Neural cell (in vitro differentiated cells): ENCODE measurements around the gene TENT5A. TPM values are rescaled to one million over a fixed set of nuclear protein-coding genes. Genes with fewer than 3 reads are reported as not detected.

ENCODE experiments used
- H2AFZ ChIP-seq: fragments of 200-600, 300-800 bp; sonication (generic), shearing (Covaris generic); 2 replicates; pipeline ENCODE4 v1.6.0; 2014; ENCODE audit warnings: low read depth, mild to moderate bottlenecking, antibody characterized with exemption, low read length, moderate library complexity
- H3F3A ChIP-seq: fragments of 200-600 bp; shearing (Covaris generic); 2 replicates; pipeline ENCODE4 v1.6.1; 2016; ENCODE audit warnings: mild to moderate bottlenecking, moderate library complexity, mixed read lengths, antibody characterized with exemption, low read length; ENCODE audit not compliant: insufficient read depth, poor library complexity, severe bottlenecking
- H3K27ac ChIP-seq: fragments of 200-600, 300-800 bp; sonication (generic), shearing (Covaris generic); 2 replicates; pipeline ENCODE4 v1.5.1; 2014; ENCODE audit warnings: mild to moderate bottlenecking, low read length, moderate library complexity
- H3K27me3 ChIP-seq: fragments of 300-800, 200-600 bp; sonication (generic), shearing (Covaris generic); 2 replicates; pipeline ENCODE4 v1.6.0; 2014; ENCODE audit warnings: mild to moderate bottlenecking, low read depth, low read length, moderate library complexity; ENCODE audit not compliant: insufficient read depth
- H3K36me3 ChIP-seq: fragments of 300-800, 200-600 bp; sonication (generic), shearing (Covaris generic); 2 replicates; pipeline ENCODE4 v1.5.1; 2014; ENCODE audit warnings: mild to moderate bottlenecking, antibody characterized with exemption, low read length, moderate library complexity; ENCODE audit not compliant: insufficient read depth
- H3K4me2 ChIP-seq: fragments of 300-800, 200-600 bp; sonication (generic), shearing (Covaris generic); 2 replicates; pipeline ENCODE4 v1.6.0; 2014; ENCODE audit warnings: mild to moderate bottlenecking, low read length
- H3K4me3 ChIP-seq: fragments of 300-800, 200-600 bp; sonication (generic), shearing (Covaris generic); 2 replicates; pipeline ENCODE4 v1.5.1; 2014; ENCODE audit warnings: mild to moderate bottlenecking, low read length, moderate library complexity
- H3K79me2 ChIP-seq: fragments of 200-600 bp; shearing (Covaris generic); replicated peaks from 2 replicates; pipeline ENCODE4 v1.6.0; 2014; ENCODE audit warnings: mild to moderate bottlenecking, low read length, moderate library complexity; ENCODE audit not compliant: insufficient read depth
- H3K9ac ChIP-seq: fragments of 300-800, 200-600 bp; sonication (generic), shearing (Covaris generic); 2 replicates; pipeline ENCODE4 v1.6.1; 2016; ENCODE audit warnings: mild to moderate bottlenecking, low read length, mixed read lengths
- H3K9me2 ChIP-seq: fragments of 200-600 bp; shearing (Covaris generic); 2 replicates; pipeline ENCODE4 v1.6.1; 2016; ENCODE audit warnings: mild to moderate bottlenecking, low read length, mixed read lengths; ENCODE audit not compliant: insufficient read depth
- H3K9me3 ChIP-seq: fragments of 200-600, 300-800 bp; sonication (generic), shearing (Covaris generic); 2 replicates; pipeline ENCODE4 v1.6.1; 2016; ENCODE audit warnings: mild to moderate bottlenecking, mixed run types, low read length, moderate library complexity, mixed read lengths
- H4K20me1 ChIP-seq: fragments of 200-600 bp; shearing (Covaris generic); 2 replicates; pipeline ENCODE4 v1.6.1; 2016; ENCODE audit warnings: mild to moderate bottlenecking, mixed run types; ENCODE audit not compliant: insufficient read depth
- CTCF ChIP-seq: fragments of 450-650 bp; IDR thresholded peaks from 2 replicates; pipeline ENCODE4 v1.5.1; 2014; ENCODE audit warnings: antibody characterized with exemption, mild to moderate bottlenecking, moderate library complexity; ENCODE audit not compliant: poor library complexity, severe bottlenecking
- EP300 ChIP-seq: fragments of 450-650 bp; conservative IDR thresholded peaks from 2 replicates; pipeline ENCODE4 v1.6.1; 2014; ENCODE audit warnings: antibody characterized with exemption, mild to moderate bottlenecking, moderate library complexity; ENCODE audit not compliant: poor library complexity, severe bottlenecking
- MXI1 ChIP-seq: fragments of 450-650 bp; conservative IDR thresholded peaks from 2 replicates; pipeline ENCODE4 v1.6.1; 2014; ENCODE audit warnings: antibody characterized with exemption, mild to moderate bottlenecking; ENCODE audit not compliant: poor library complexity, severe bottlenecking
- POLR2AphosphoS5 ChIP-seq: IDR thresholded peaks from 2 replicates; pipeline ENCODE4 v1.6.1; 2012
- RAD21 ChIP-seq: fragments of 450-650 bp; conservative IDR thresholded peaks from 2 replicates; pipeline ENCODE4 v1.6.1; 2014; ENCODE audit warnings: antibody characterized with exemption, mild to moderate bottlenecking, moderate library complexity
- REST ChIP-seq: IDR thresholded peaks from 2 replicates; pipeline ENCODE4 v1.6.1; 2012; ENCODE audit warnings: borderline replicate concordance
- SMC3 ChIP-seq: fragments of 450-650 bp; conservative IDR thresholded peaks from 2 replicates; pipeline ENCODE4 v1.6.1; 2014; ENCODE audit warnings: antibody characterized with exemption, mild to moderate bottlenecking, moderate library complexity; ENCODE audit not compliant: poor library complexity
- TAF1 ChIP-seq: IDR thresholded peaks from 2 replicates; pipeline ENCODE4 v1.6.1; 2012; ENCODE audit warnings: low read depth
- polyA plus RNA-seq: library from polyadenylated mRNA; depleted of rRNA; stranded (reverse); fragments of >200 nt; gene quantifications from 2 replicates; pipeline ENCODE4 v1.2.3, GENCODE V29; 2014

TENT5A gene
- polyA plus RNA-seq, 1 donor from 2014 or later = 0.47 TPM

GRCh38 chr6:81800666-81801065 lies 48.2 kb upstream of the TENT5A start:
- Histone ChIP-seq H3K4me2 (no peak overlapping the region), H3K36me3 (no peaks in the 10 kb centered on the region), H3K4me3 (no peak overlapping the region), H3K9ac (no peak overlapping the region), H2AFZ (no peak overlapping the region), H3K9me2 (no peaks in the 10 kb centered on the region), H3K27ac (no peak overlapping the region), H3K79me2 (no peaks in the 10 kb centered on the region), H3K9me3 (no peaks in the 10 kb centered on the region), H3F3A (no peaks in the 10 kb centered on the region), H4K20me1 (no peaks in the 10 kb centered on the region), H3K27me3 (no peaks in the 10 kb centered on the region)
- TF ChIP-seq SMC3 = no peak

- H4K20me1 ChIP-seq = no peaks in the 10 kb centered on the region
- no peak overlapping the region for H3K4me3 ChIP-seq
- no peaks in the 10 kb centered on the region for H3K36me3 ChIP-seq
Observed at GRCh38 chr6:81799323-81799722, 46.8 kb upstream of the TENT5A start.

GRCh38 chr6:81797591-81797990 lies 45.1 kb upstream of the TENT5A start:
- no peak overlapping the region for H3K4me2 ChIP-seq
- no peak for TF ChIP-seq SMC3
- TF ChIP-seq MXI1 = no peak
- TF ChIP-seq CTCF = no peak
- no peak for TF ChIP-seq TAF1
- TF ChIP-seq REST = no peak
- no peak for TF ChIP-seq EP300
- TF ChIP-seq POLR2AphosphoS5 = no peak
- TF ChIP-seq RAD21 = no peak
- H3K9me3 ChIP-seq = no peaks in the 10 kb centered on the region
- H3K9ac ChIP-seq = no peak overlapping the region
- H3F3A ChIP-seq = no peaks in the 10 kb centered on the region
- H3K79me2 ChIP-seq = no peaks in the 10 kb centered on the region
- H3K9me2 ChIP-seq = no peaks in the 10 kb centered on the region
- no peaks in the 10 kb centered on the region for H3K36me3 ChIP-seq
- no peak overlapping the region for H2AFZ ChIP-seq
- no peak overlapping the region for H3K27ac ChIP-seq
- H3K27me3 ChIP-seq = no peaks in the 10 kb centered on the region
- no peak overlapping the region for H3K4me3 ChIP-seq
- no peaks in the 10 kb centered on the region for H4K20me1 ChIP-seq

More at GRCh38 chr6:81799323-81799722, 46.8 kb upstream of the TENT5A start:
- Histone ChIP-seq H3K27ac (no peak overlapping the region), H3K9me3 (no peaks in the 10 kb centered on the region), H3K79me2 (no peaks in the 10 kb centered on the region), H3F3A (no peaks in the 10 kb centered on the region), H3K27me3 (no peaks in the 10 kb centered on the region), H2AFZ (no peak overlapping the region), H3K9ac (no peak overlapping the region), H3K9me2 (no peaks in the 10 kb centered on the region), H3K4me2 (no peak overlapping the region)
- no peak for TF ChIP-seq RAD21
